PC-3 (cell line): Measurements from ENCODE around the gene REG4. TPM values are rescaled to one million over a fixed set of nuclear protein-coding genes. Genes with fewer than 3 reads are reported as not detected.

Experiments used
- ATAC-seq: fragments of 200-7000 bp; cut with Tn5 transposase; 2 replicates; pipeline ENCODE4 v1.9.1; 2020; ENCODE audit warnings: mild to moderate bottlenecking, moderate library complexity
- BruUV-seq: library from RNA; stranded (reverse); fragments of 400-500 nt; replicated peaks from 2 replicates; lab custom pipeline; 2021; lab: Mats Ljungman, UMichigan
- CTCF ChIA-PET: fragments of 300-600 bp; sonication (Branson Sonifier 250); formaldehyde crosslinking; loops from one replicate; lab custom pipeline; 2022; ENCODE audit warnings: antibody characterized with exemption; lab: Charles Lee
- POLR2A ChIA-PET: fragments of 300-600 bp; sonication (Branson Sonifier 250); formaldehyde crosslinking; loops from one replicate; lab custom pipeline; 2022; ENCODE audit warnings: antibody characterized with exemption; ENCODE audit not compliant: unreplicated experiment; lab: Charles Lee
- DNase-seq: peaks from one replicate; pipeline ENCODE4 v3.0.0-alpha.2; 2015
- H2AFZ ChIP-seq: fragments of 300-600 bp; sonication (generic); 2 replicates; pipeline ENCODE4 v1.6.0; 2016; ENCODE audit warnings: antibody characterized with exemption, low read length
- H3F3A ChIP-seq: fragments of 300-600 bp; sonication (generic); one replicate; pipeline ENCODE4 v1.6.0; 2017; ENCODE audit warnings: antibody characterized with exemption, low read length, control low read depth, mild to moderate bottlenecking; ENCODE audit not compliant: unreplicated experiment
- H3K27ac ChIP-seq: fragments of 300-600 bp; sonication (generic); 2 replicates; pipeline ENCODE4 v1.5.1; 2016; ENCODE audit warnings: mild to moderate bottlenecking, low read length
- H3K27me3 ChIP-seq: fragments of 300-600 bp; sonication (generic); 2 replicates; pipeline ENCODE4 v1.6.1; 2016; ENCODE audit warnings: low read length, mixed read lengths
- H3K36me3 ChIP-seq: fragments of 300-600 bp; sonication (generic); 2 replicates; pipeline ENCODE4 v1.6.1; 2016; ENCODE audit warnings: low read depth, mixed run types, low read length, mixed read lengths
- H3K4me1 ChIP-seq: fragments of 300-600 bp; sonication (generic); 2 replicates; pipeline ENCODE4 v1.5.1; 2016; ENCODE audit warnings: low read length; ENCODE audit not compliant: insufficient read depth
- H3K4me2 ChIP-seq: fragments of 300-600 bp; sonication (generic); 2 replicates; pipeline ENCODE4 v1.6.0; 2016; ENCODE audit warnings: low read length
- H3K4me3 ChIP-seq: fragments of 300-600 bp; sonication (generic); 2 replicates; pipeline ENCODE4 v1.5.1; 2016; ENCODE audit warnings: mild to moderate bottlenecking, low read length, mixed read lengths
- H3K79me2 ChIP-seq: fragments of 300-600 bp; sonication (generic); 2 replicates; pipeline ENCODE4 v1.6.1; 2017; ENCODE audit warnings: low read length, mixed read lengths
- H3K9ac ChIP-seq: fragments of 300-600 bp; sonication (generic); 2 replicates; pipeline ENCODE4 v1.6.0; 2016; ENCODE audit warnings: mild to moderate bottlenecking, low read length
- H3K9me2 ChIP-seq: fragments of 300-600 bp; sonication (generic); replicated peaks from 2 replicates; pipeline ENCODE4 v1.6.1; 2016; ENCODE audit warnings: mixed run types, low read length, mixed read lengths
- H3K9me3 ChIP-seq: fragments of 300-600 bp; sonication (generic); 2 replicates; pipeline ENCODE4 v1.6.1; 2016; ENCODE audit warnings: low read length, mixed read lengths
- H4K20me1 ChIP-seq: fragments of 300-600 bp; sonication (generic); 2 replicates; pipeline ENCODE4 v1.6.1; 2016; ENCODE audit warnings: low read length, mixed read lengths
- EZH2 ChIP-seq: fragments of 300-600 bp; sonication (generic); IDR thresholded peaks from one replicate; pipeline ENCODE4 v1.6.1; 2017; ENCODE audit warnings: antibody characterized with exemption, mild to moderate bottlenecking, low read length; ENCODE audit not compliant: unreplicated experiment
- EZH2phosphoT487 ChIP-seq: fragments of 300-600 bp; sonication (generic); IDR thresholded peaks from 2 replicates; pipeline ENCODE4 v1.6.1; 2018; ENCODE audit warnings: mild to moderate bottlenecking, antibody characterized with exemption, low read length, borderline replicate concordance
- intact Hi-C: fragments of 100-400 bp; cut with micrococcal nuclease; formaldehyde crosslinking; loops from 2 replicates; pipeline ENCODE4 v1.9.0; 2023
- total RNA-seq: library from RNA; depleted of rRNA; stranded (reverse); fragments of >200 nt; gene quantifications from 2 replicates; pipeline ENCODE4 v1.2.3, GENCODE V29; 2014
- TF ChIP-seq, protein P1 (sequence below): fragments of 300-600 bp; sonication (generic); conservative IDR thresholded peaks from 2 replicates; pipeline ENCODE4 v1.5.1; 2017; ENCODE audit warnings: antibody characterized with exemption, low read depth, mild to moderate bottlenecking, low read length

The REG4 gene
- total RNA-seq, 1 experiment from 2014 or later = 0.87 TPM

DNA sequence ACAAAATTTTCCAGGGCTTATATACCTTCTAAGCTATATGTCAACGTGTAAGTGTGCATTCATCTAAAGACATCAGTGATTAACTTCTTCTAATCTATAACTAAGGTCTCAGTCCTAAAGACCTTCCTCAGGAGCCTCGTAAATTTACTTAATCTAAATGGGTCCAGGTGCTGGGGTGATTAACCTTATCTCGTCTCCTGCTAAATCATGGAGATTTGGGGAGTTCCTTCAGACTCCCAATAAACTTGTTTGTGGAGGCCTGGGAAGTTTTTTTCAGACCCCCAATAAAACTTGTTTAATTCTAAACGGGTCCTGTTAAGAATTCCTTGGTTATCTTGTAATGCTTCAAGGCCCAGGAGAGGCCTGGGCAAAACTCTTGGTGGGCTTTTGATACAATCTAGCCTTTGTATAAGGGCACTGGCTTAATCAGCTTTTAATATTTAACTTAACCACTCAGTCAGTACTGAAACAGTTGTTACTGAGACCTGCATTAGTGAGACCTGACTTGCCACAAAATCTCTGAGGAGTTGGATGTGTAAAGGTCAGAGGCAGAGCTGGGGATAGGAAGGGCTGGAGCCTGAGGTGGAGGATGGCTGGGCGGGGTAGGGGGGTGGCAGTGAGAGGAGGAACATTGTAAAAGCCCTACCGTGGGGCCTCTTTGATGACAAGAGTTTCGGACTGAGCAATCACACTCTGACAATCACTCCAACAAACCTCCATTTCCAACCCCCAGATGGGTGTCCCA lies 36.3 kb downstream of the REG4 start:
- Histone ChIP-seq H3K79me2 (no peaks in the 10 kb centered on the region), H3F3A (no peaks in the 10 kb centered on the region), H3K4me2 (no peak overlapping the region), H4K20me1 (no peaks in the 10 kb centered on the region), H3K27ac (no peak overlapping the region), H3K4me1 (peaks cover 19% of the 10 kb centered on the region), H3K36me3 (no peaks in the 10 kb centered on the region), H2AFZ (no peak overlapping the region), H3K9ac (no peak overlapping the region), H3K4me3 (no peak overlapping the region), H3K27me3 (no peaks in the 10 kb centered on the region), H3K9me3 (no peaks in the 10 kb centered on the region), H3K9me2 (no peaks in the 10 kb centered on the region)
- no TSS peak for BruUV-seq
- ATAC-seq (no peak), DNase-seq (no peak)
- no peak for TF ChIP-seq EZH2
- TF ChIP-seq, protein P1, sequence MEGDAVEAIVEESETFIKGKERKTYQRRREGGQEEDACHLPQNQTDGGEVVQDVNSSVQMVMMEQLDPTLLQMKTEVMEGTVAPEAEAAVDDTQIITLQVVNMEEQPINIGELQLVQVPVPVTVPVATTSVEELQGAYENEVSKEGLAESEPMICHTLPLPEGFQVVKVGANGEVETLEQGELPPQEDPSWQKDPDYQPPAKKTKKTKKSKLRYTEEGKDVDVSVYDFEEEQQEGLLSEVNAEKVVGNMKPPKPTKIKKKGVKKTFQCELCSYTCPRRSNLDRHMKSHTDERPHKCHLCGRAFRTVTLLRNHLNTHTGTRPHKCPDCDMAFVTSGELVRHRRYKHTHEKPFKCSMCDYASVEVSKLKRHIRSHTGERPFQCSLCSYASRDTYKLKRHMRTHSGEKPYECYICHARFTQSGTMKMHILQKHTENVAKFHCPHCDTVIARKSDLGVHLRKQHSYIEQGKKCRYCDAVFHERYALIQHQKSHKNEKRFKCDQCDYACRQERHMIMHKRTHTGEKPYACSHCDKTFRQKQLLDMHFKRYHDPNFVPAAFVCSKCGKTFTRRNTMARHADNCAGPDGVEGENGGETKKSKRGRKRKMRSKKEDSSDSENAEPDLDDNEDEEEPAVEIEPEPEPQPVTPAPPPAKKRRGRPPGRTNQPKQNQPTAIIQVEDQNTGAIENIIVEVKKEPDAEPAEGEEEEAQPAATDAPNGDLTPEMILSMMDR = no peak
- no peak for TF ChIP-seq EZH2phosphoT487
- ChIA-PET POLR2A (no interaction called here), CTCF (no interaction called here)
- intact Hi-C loops = no loop called here

GRCh38 chr1:119773711-119774241 lies 37.5 kb downstream of the REG4 start:
- H3F3A ChIP-seq = no peaks in the 10 kb centered on the region
- H4K20me1 ChIP-seq = no peaks in the 10 kb centered on the region
- H3K4me1 ChIP-seq = peaks cover 16% of the 10 kb centered on the region
- no peaks in the 10 kb centered on the region for H3K9me2 ChIP-seq
- no peaks in the 10 kb centered on the region for H3K79me2 ChIP-seq
- TF ChIP-seq, protein P1 = no peak
- DNase-seq = peak; percentile 21
- no peak overlapping the region for H2AFZ ChIP-seq
- intact Hi-C loops = no loop called here
- H3K27ac ChIP-seq = no peak overlapping the region
- H3K36me3 ChIP-seq = no peaks in the 10 kb centered on the region
- H3K4me3 ChIP-seq = no peak overlapping the region
- no TSS peak for BruUV-seq
- H3K27me3 ChIP-seq = no peaks in the 10 kb centered on the region
- ChIA-PET POLR2A (interaction anchor here (0.6 kb wide), 1 partner anchor 86 kb away, joined by 4 read pairs; no protein-coding TSS in a partner anchor), CTCF (no interaction called here)
- H3K9ac ChIP-seq = no peak overlapping the region
- H3K4me2 ChIP-seq = peak overlapping the region; percentile 23
- ATAC-seq = peak; percentile 64
- no peaks in the 10 kb centered on the region for H3K9me3 ChIP-seq

GRCh38 chr1:119772298-119772697 lies 39.0 kb downstream of the REG4 start:
- Histone ChIP-seq H3K36me3 (no peaks in the 10 kb centered on the region), H3K9ac (no peak overlapping the region), H3K27ac (no peak overlapping the region), H3K27me3 (no peaks in the 10 kb centered on the region), H3K9me3 (no peaks in the 10 kb centered on the region), H4K20me1 (no peaks in the 10 kb centered on the region), H3K9me2 (no peaks in the 10 kb centered on the region), H3F3A (no peaks in the 10 kb centered on the region), H2AFZ (no peak overlapping the region), H3K4me2 (no peak overlapping the region), H3K4me3 (no peak overlapping the region), H3K79me2 (no peaks in the 10 kb centered on the region), H3K4me1 (peaks cover 22% of the 10 kb centered on the region)
- no TSS peak for BruUV-seq
- ChIA-PET CTCF (no interaction called here), POLR2A (no interaction called here)
- DNase-seq (no peak), ATAC-seq (no peak)
- no peak for TF ChIP-seq EZH2phosphoT487
- TF ChIP-seq EZH2 = no peak
- TF ChIP-seq, protein P1 = no peak
- intact Hi-C loops = no loop called here
